HG03460 (cell line): ENCODE measurements around the gene BCR.
A peak's percentile ranks its signal among the peaks of the same experiment; 100 is the strongest.
"Not testable (repeated sequence)": the region's sequence is repeated elsewhere in the genome, so short reads cannot be mapped to it uniquely, and the experiment has no call there.

Source experiments
- ATAC-seq: cut with Tn5 transposase; IDR thresholded peaks from one replicate; pipeline ENCODE4 v1.9.1; 2021; ENCODE audit not compliant: unreplicated experiment

BCR gene

DNA sequence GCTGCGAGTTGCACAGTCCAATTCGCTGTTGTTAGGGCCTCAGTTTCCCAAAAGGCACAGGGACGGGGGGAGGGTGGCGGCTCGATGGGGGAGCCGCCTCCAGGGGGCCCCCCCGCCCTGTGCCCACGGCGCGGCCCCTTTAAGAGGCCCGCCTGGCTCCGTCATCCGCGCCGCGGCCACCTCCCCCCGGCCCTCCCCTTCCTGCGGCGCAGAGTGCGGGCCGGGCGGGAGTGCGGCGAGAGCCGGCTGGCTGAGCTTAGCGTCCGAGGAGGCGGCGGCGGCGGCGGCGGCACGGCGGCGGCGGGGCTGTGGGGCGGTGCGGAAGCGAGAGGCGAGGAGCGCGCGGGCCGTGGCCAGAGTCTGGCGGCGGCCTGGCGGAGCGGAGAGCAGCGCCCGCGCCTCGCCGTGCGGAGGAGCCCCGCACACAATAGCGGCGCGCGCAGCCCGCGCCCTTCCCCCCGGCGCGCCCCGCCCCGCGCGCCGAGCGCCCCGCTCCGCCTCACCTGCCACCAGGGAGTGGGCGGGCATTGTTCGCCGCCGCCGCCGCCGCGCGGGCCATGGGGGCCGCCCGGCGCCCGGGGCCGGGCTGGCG is at the start of gene BCR:
Gene BCR (plus strand): TSS at position 209 of the 592 bp plus-strand sequence. CDS start 452 bp downstream, outside the sequence.
- no peak for ATAC-seq

DNA sequence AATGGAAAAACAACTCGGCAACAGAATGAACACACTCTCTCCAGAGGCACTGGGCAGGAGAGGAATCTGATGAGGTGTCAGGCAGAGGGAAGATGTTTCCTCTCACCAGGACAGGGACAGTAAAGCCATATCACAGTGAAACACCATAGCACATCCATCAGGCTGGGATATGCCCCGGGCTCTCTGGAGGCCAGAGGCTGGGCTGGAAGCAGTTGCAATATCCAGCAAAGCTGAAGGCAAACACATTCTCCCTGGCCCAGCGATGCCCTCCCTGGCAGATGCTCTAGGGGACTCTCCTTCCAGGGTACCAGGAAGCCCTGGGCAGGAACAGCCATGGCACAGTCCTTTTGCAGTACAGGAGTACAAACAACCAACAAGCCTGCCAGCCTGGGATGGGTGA is 49.6 kb upstream of the BCR start:
- no peak for ATAC-seq

DNA sequence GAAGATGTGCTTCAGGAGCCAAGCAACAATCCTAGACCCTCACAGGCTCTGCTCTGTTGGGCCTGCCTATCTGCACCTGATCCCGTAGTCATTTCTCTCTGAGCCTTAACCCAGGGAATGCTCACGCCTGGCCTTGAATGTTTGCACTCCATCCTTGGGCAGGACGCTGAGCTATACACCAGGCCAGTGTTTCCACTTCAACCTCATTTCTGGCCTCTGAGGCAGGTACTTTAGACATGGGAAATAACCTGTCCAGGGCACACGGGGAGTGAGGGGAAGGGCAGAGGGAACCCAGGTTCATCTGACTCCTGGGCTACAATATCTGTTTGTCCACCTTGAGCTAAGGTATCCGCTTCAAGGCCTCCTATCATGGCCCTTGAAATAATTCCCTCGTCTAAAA is 48.4 kb upstream of the BCR start:
- no peak for ATAC-seq

DNA sequence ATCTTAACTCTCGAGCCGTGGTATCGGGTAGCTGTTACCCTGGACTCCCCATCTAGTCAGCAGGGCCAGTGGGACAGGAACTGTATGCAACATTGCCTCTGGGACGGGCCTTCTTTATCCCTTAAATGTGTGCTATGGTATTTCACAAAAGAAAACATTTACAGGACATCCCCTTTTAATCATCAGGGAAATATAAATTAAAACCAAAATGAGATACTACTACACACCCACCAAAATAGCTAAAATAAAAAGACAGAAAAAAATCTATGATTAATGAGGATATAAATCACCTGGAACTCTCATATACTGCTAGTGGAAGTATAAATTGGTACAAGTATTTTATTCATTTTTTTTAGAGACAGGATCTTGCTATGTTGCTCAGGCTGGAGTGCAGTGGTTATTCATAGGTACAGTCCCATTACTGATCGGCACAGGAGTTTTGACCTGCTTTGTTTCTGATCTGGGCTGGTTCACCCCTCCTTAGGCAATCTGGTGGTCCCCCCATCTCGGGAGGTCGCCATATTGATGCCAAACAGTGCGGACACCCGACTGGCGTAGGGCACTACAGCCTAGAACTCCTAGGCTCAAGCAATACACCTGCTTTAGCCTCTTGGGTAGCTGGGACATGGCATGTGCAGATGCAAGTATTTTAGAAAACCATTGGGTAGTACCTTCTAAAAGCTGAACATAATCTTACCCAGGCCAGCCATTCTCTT is 47.8 kb upstream of the BCR start:
- ATAC-seq, result no peak

DNA sequence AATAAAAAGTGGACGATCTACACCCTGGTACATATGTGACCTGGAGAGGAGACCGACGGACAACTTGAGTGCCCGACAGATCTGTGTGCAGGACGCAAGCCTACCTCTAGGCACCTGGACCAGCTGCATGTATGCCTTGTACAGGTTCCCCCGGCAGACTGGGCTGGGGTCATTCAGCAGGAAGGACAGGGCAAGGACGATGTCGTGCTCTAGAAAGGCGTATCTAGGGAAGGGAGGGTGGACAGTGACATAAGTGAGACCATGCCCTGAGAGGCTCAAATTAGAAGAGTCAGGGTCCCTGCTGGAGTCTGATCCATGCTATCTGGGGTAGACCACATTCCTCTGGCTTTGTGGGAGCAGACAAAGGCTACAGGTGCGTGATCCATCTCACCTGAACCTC is 46.4 kb upstream of the BCR start:
- ATAC-seq, result no peak

DNA sequence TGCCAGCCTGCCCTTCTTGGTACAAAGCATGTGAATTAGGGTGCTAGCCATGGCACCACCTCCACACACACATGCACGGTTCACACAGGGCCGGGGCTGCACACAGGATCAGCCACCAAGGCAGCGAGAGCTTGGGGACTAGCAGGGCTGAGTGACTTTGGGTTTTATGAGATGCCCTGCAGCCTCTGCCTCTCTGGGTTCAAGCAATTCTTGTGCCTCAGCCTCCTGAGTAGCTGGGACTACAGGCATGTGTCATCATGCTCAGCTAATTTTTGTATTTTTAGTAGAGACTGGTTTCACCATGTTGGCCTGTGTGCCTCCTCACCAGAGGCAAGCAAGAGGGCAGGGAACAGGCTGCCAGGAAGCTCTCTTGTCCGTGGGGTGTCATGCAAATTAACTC is 43.3 kb upstream of the BCR start:
- not testable (repeated sequence) for ATAC-seq

DNA sequence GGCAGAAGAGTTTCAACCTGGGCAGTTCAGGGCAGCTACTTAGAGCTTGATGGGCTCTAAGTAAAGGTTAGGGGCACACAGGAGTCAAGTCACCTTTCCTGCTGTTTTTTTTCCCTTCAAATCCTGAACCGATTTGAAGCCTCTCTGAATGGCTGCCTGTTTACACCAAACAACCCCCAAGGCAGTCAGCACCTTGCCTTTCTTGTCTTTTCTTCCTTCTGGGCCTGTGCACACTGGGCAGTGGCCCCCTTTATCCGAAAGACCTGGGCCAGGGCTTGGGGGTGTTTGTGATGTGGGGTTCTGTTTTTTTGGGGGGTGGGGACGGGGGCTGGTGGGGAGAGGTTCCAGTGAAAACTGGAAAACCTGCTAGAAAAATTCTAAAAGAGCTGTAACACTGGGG is 42.8 kb upstream of the BCR start:
- no peak for ATAC-seq

DNA sequence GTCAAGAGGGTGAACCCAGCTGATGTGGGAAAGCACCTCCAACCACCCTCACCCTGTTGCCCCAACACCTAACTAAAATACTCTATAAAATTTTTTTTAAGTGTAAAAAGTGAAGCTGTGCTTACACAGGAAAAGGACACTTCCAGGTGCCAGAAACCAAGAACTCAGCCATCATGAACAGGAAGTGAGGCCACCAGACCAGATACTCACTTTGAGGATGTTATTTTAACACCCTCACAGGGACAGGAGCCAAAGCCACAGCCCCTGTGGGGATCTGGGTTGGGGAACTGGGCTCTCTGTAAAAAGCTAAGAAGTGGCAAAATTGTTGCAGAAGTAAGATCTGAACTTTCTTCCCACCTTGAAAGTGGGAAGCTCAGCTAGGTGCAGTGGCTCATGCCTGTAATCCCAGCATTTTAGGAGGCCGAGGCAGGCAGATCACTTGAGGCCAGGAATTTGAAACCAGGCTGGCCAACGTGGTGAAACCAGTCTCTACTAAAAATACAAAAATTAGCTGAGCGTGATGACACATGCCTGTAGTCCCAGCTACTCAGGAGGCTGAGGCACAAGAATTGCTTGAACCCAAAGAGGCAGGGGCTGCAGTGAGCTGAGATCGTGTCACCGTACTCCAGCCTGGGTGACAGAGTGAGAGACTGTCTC is 42.3 kb upstream of the BCR start:
- ATAC-seq, result peak; percentile 35

DNA sequence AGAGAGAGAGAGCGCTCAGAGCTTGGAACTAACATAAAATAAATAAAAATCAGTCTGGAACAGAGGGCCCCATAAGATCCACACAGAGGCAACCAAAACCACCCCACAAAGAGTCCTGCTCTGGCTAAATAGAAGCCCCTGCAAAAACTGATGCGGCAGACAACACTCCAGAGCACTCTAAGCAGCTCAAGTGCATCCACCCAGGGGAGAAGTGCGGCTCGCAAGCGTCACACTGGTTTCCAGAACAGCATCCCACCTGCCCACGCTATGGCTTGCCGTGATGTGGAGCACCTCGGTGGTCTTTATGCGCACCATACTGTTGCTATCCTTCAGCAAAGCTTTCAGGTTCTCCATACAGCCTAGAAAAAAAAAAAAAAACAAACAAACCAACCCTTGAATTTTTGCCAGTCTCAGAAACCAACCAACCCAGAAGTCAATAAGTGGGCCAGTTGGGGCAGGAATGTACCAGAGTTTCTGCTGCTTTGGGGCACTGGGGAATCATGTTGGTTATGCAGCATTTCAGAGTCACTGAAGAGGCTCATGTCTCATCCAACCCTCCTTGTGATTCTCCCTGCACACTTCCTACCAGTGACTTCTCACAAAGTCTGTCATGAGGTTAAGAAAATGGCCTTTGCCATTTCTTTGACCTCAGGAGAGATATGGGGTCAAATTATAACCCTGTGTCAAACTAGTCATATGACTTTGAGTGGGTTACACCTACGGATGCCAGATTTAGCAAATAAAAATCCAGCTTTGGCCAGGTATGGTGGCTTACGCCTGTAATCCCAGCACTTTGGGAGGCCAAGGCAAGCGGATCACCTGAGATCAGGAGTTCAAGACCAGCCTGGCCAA is 41.5 kb upstream of the BCR start:
- ATAC-seq, result no peak

DNA sequence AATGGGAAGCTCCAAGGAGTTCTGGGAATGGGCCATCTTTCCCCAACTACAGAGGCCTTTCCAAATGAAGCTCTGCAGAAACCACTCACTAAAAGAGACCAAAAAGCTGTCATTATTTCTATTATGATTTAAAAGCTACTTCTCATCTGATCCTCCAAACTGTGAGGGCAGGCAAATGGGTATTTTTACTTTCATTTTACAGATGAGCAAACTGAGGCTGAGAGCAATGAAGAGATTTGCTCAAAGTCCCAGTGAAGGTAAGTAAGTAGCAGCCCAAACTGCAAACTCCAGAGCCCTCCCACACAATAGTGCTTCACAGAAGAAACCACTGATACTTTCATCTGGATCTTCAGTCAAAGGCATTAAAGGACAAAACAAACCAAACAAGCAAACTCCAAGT is 39.9 kb upstream of the BCR start:
- no peak for ATAC-seq

DNA sequence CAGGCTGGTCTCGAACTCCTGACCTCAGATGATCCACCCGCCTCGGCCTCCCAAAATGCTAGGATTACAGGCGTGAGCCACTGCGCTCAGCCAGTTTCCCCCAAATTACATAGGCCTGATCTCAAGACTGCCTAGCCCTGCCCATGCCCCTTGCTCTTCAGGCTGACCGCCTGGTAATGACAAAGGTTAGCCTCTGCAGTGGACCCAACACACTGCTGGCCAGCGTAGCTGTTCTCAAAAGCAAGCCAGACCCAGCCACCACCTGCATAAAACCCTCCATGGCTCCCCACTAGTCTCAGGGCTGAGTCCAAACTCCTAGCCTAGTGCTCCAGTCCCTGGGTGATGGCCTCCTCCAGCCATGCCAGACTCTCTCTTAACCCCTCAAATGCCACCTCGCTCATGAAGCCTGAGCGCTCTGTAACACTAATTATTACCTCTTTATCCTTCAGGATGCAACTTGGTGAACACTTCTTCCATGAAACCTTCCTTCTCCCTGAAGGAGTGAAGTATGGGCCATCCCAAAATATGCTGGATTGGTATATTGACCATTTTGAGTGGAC is 37.7 kb upstream of the BCR start:
- ATAC-seq, result no peak

DNA sequence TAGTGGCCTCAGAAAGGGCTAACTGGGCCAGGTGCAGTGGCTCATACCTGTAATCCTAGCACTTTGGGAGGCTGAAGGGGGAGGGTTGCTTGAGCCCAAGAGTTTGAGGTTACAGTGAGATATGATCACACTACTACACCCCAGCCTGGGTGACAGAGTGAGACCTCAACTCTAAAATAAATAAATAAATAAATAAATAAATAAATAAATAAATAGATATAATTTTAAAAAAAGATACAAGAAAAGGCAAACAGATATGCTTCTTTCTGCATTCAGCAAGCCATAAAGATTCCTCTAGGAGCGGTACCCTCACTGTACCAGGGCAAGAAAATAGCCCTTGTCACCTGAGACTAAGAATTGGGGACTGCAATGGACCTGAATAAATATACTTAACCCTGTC is 37.2 kb upstream of the BCR start:
- no peak for ATAC-seq

DNA sequence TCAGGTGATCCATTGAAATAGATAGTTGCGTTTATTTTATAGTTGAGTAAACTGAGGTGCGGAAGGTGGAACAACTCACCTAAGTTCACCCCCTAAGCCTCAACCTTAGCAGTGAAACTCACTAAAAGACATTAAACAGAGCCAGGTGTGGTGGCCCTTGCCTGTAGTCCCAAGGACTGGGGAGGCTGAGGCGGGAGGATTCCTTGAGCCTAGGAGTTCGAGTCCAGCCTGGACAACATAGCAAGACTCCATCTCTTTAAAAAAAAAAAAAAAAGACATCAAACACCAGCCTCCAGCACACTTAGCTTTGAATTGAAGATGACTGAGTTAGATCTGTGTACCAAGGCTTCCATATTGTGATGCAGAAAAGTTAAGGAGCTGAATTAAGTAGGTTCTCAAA is 35.9 kb upstream of the BCR start:
- no peak for ATAC-seq

DNA sequence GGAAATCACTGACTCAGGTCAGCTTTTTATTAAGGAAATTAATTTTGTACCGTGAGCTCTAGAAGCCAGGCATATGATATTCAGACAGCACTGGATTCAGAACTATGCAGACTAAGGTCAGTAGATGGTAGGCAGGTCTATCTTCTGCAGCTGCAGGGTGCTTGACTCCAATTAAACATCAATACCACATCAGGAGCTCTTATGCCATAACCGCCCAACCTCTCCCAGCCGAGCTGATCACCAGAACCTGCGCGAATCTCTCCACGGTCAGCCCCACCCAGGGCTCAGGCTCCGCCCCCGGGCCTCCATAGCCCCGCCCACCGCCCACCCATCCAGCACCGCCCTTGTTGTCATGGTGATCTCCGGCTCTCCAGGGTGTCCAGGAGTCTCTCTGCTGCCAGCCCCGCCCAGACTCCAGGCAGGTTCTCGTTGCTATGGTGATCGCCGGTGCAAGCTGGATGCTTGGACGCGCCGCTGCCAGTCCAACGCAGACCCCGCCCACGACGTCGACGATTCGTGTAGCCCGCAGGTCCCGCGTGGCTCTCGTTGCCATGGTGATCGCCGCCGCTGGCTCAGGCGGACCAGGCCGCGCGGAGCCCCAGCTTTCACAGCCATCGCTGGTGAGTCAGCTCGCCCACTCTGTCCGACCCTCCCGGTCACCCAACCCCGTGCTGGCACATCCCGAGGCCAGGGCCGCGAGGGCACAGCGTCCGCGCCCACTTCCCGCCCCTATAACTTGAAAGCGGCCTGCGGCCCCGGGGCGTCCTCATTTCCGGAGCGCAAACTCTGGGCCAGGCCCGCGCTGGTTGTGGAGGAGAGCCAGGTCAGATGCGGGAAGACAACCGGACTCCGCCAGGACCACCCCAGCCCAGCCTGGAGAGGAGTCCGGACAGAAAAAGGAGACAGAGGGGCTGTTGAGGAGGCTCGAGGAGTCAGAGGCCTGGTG is 35.1 kb upstream of the BCR start, which contains the start of gene RAB36:
Gene RAB36 (plus strand): TSS at position 546 of the 946 bp plus-strand sequence. CDS start 1,140 bp downstream, outside the sequence.
- no peak for ATAC-seq

DNA sequence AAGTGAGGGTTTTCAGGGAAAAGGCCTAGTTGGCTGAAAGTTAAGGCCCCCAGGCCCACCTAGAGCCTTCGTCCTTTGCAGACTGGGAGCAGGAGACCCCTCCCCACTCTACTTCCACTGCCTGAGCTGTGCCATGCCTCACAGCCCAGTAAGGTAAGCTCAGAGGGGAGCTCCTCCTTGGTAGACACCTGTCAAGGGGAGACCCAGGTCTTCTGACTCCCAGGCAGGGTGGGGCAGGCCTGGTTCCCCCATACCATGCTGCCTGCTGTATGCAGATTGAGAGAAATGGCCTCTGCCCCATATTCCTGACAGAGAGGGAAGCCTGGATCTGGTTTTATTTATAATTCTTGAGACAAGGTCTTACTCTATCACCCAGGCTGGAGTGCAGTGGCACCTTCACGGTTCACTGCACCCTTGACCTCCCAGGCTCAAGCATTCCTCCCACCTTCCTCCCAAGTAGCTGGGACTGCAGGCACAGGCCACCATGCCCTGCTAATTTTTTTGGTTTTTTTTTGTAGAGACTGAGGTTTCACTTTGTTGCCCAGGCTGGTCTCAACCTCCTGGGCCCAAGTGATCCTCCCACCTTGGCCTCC is 34.3 kb upstream of the BCR start:
- no peak for ATAC-seq

DNA sequence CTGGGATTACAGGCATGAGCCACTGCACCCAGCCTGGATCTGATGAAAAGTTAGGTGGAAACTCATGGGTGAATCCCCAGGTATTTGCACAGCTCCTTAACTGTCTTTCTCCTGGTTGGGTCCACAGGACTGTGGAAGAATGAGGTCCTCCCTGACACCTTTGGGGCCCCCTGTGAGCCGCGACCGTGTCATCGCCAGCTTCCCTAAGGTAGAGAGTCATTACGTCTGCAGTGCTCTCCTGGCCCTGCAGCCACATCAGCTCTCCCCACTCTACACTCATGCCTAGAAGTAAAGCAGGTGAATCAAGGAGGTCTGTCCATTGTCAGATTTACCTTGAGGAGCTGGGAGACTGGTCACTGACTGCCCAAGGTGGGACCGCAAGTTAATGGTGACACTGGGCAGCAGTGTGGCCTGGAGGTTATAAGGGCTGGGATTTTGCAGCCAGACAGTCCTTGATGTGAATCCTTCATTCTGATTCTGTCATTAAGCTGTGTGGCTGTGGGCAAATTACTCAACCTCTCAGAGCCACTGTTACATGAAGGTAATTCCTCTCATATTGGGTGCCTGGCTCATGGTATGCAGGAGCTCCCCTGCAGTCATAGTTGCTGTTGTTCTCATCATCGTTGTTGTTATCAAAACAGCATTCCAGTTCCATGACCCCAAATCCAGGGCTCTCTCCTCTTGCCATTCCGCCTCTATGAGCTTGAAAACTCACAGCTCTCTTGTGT is 33.7 kb upstream of the BCR start:
- ATAC-seq, result no peak

DNA sequence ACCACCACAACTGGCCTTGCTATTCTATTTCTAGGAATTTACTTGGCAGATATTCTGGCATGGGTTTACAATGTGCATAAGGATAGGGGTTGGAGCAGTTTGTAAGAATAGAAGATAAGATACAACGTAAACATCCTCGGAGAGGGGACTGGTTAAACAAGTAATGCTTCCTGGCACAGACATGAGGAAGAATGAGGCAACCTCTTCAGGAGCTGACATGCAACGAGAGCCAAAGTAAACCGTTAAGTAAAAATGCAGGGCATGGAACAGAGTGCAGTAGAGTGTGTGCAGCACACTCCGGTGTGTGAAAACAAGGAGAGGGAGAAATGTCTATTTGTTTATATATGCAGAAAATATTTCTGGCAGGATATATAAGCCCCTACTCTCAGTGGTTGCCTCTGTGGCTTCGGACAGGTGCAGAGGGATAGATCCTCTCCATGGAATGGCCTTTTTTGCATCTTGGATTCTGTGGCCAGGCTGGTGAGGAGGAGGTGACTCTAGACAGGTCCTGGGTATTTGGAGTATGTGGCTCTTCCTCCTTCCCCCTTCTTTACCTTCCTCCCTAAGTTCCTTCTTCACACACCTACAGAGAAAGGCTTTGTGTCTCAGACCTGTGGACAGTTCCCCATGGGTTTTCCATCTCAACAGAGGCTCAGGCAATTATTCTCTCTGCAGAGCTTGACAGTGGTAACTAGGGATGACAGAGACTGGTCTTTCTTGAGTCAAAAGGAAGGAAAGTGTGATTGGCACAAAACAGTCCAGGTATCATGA is 32.5 kb upstream of the BCR start:
- no peak for ATAC-seq

DNA sequence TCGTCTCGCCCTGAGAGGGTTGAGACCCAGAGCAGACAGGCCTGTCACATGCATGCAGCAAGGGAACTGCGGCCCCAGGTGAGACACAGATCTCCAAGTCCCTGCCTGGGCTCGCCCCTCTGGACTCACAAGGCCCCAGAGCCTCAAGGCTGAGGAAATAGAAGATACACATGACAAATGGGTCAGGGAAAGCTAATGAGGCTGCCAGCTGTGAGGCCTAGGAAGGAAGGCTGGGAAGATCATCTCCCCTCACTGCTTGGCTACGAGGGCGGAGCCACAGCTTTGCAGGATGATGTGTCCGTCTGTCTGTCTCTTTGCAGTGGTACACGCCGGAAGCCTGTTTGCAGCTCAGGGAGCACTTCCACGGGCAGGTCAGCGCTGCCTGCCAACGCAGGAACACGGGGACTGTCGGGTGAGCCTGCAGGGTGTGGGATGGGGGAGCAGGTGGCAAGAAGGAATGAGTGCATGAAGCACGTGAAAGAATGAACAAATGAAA is 30.5 kb upstream of the BCR start:
- no peak for ATAC-seq
